ENCODE measurements around the gene TBL1XR1. TPM values are rescaled to one million over a fixed set of nuclear protein-coding genes. Genes with fewer than 3 reads are reported as not detected.

Gene TBL1XR1
- total and polyA plus RNA-seq, 2 donors (not counting 3 experiments of a cell fraction or from before 2014, with no cell fraction given), result 26.9 to 146 TPM

DNA sequence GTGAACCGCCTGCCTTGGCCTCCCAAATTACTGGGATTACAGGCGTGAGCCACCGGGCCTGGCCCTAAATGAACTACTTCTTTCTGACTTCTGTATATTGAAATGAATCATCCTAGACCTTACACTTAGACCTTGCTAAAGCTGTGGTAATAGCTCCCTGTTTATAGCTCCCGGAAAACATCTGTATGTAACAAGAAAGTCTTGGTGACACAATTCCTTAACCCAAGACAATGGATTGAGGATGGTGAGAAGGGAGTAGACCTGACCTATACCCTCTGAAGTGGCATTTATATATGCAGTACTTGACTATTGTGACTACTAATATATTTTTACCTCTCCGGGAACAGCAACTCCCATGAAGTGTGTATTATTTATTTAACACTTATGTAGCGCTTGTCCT is 48.0 kb upstream of the TBL1XR1 start:
- CTCF ChIA-PET, result interaction anchor here (0.6 to 1.4 kb wide), 3 partner anchors 10 to 113 kb away, joined by 3 read pairs; no protein-coding TSS in a partner anchor
- dilution Hi-C loops (cut with MboI; ENCODE audit: extremely low pct_ligation_motif_present, low sequenced_read_pairs), result no loop called here
- no peak for FAIRE-seq

More for the DNA sequence above, 48.0 kb upstream of the TBL1XR1 start:
- H3K9me3 ChIP-seq (replicated peaks; ENCODE audit: control insufficient read depth, insufficient read depth, low read length), result no peaks in the 10 kb centered on the region
- no peaks in the 10 kb centered on the region for H4K20me1 ChIP-seq (replicated peaks; ENCODE audit: control insufficient read depth, extremely low read depth, insufficient read depth, low read length)
- intact Hi-C loops (cut with micrococcal nuclease), result no loop called here
- BruUV-seq (replicated peaks), result no TSS peak
- H3K4me1 ChIP-seq (ENCODE audit: control insufficient read depth, extremely low read depth, insufficient read depth, low read length), result no peaks in the 10 kb centered on the region
- no peaks in the 10 kb centered on the region for H3K79me2 ChIP-seq (ENCODE audit: control insufficient read depth, insufficient read depth, low read length)
- H3K27me3 ChIP-seq (ENCODE audit: control insufficient read depth in 2 of 2, insufficient read depth in 2 of 2, low read length in 2 of 2), result no peaks in the 10 kb centered on the region
- H3K9me1 ChIP-seq (replicated peaks; ENCODE audit: control insufficient read depth, extremely low read depth, insufficient read depth, low read length), result no peaks in the 10 kb centered on the region
- no peak overlapping the region for H3K9ac ChIP-seq (replicated peaks; ENCODE audit: extremely low read depth, insufficient read depth, low read length)
- no peak for DNase-seq (ENCODE audit: low read depth, low spot score)
- no peak overlapping the region for H3K4me3 ChIP-seq (replicated peaks in 1 of 3; ENCODE audit: insufficient read depth in 1 of 3, low read depth in 1 of 3, low read length in 3 of 3)
- H3K4me2 ChIP-seq (ENCODE audit: insufficient read depth, low read length), result no peak overlapping the region
- H3K27ac ChIP-seq (ENCODE audit: insufficient read depth, low read depth, low read length), result no peak overlapping the region
- TF ChIP-seq FOS (IDR thresholded peaks at IDR 0.05; ENCODE audit: borderline replicate concordance, insufficient read depth, low read length) (no peak), POLR2AphosphoS5 (IDR thresholded peaks at IDR 0.05; ENCODE audit: insufficient read depth, low read depth, low read length) (no peak), MYC (IDR thresholded peaks at IDR 0.05; ENCODE audit: low read depth, low read length) (no peak), GATA2 (IDR thresholded peaks at IDR 0.05; ENCODE audit: insufficient read depth, insufficient read length, low read depth, low read length) (no peak), JUN (IDR thresholded peaks at IDR 0.05; ENCODE audit: borderline replicate concordance, insufficient read depth, insufficient read length, low read depth) (no peak)
- TF ChIP-seq, protein P1, sequence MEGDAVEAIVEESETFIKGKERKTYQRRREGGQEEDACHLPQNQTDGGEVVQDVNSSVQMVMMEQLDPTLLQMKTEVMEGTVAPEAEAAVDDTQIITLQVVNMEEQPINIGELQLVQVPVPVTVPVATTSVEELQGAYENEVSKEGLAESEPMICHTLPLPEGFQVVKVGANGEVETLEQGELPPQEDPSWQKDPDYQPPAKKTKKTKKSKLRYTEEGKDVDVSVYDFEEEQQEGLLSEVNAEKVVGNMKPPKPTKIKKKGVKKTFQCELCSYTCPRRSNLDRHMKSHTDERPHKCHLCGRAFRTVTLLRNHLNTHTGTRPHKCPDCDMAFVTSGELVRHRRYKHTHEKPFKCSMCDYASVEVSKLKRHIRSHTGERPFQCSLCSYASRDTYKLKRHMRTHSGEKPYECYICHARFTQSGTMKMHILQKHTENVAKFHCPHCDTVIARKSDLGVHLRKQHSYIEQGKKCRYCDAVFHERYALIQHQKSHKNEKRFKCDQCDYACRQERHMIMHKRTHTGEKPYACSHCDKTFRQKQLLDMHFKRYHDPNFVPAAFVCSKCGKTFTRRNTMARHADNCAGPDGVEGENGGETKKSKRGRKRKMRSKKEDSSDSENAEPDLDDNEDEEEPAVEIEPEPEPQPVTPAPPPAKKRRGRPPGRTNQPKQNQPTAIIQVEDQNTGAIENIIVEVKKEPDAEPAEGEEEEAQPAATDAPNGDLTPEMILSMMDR (IDR thresholded peaks at IDR 0.05; ENCODE audit: extremely low read depth in 1 of 2, insufficient read depth in 1 of 2, low read depth in 1 of 2, low read length in 2 of 2), result no peak
- TF ChIP-seq, protein P2, sequence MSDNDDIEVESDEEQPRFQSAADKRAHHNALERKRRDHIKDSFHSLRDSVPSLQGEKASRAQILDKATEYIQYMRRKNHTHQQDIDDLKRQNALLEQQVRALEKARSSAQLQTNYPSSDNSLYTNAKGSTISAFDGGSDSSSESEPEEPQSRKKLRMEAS (IDR thresholded peaks at IDR 0.05; ENCODE audit: insufficient read depth, insufficient read length), result no peak
- no peaks in the 10 kb centered on the region for H3K36me3 ChIP-seq (ENCODE audit: control insufficient read depth in 2 of 2, extremely low read depth in 1 of 2, insufficient read depth in 2 of 2, low read length in 2 of 2)
- POLR2A ChIA-PET, result no interaction called here
- no peak overlapping the region for H2AFZ ChIP-seq (ENCODE audit: low read depth, low read length)

All from endothelial cell of umbilical vein (primary cell).